SIG-M5 (cell line): Measurements from ENCODE around the gene ZNF581.

ENCODE experiments used
- DNase-seq: peaks from one replicate; lab custom pipeline; 2025; lab: John Stamatoyannopoulos, UW

Gene ZNF581

GRCh38 chr19:55680339-55681130, 37.1 kb downstream of the ZNF581 start:
- no peak for DNase-seq

- DNase-seq, result no peak
Measured at GRCh38 chr19:55681131-55682092, 38.0 kb downstream of the ZNF581 start.

- DNase-seq, result no peak
Measured at GRCh38 chr19:55683449-55684261, 40.2 kb downstream of the ZNF581 start.

- DNase-seq, result no peak
Measured at GRCh38 chr19:55684946-55685681, 41.7 kb downstream of the ZNF581 start.

- DNase-seq, result no peak
Measured at GRCh38 chr19:55685776-55686175, 42.3 kb downstream of the ZNF581 start.

GRCh38 chr19:55686311-55687050, 43.0 kb downstream of the ZNF581 start:
- DNase-seq, result no peak

- no peak for DNase-seq
Measured at GRCh38 chr19:55687281-55688201, 44.1 kb downstream of the ZNF581 start.

- no peak for DNase-seq
Measured at GRCh38 chr19:55688422-55689218, 45.2 kb downstream of the ZNF581 start.

GRCh38 chr19:55689411-55690108, 46.1 kb downstream of the ZNF581 start:
- DNase-seq, result no peak

- DNase-seq, result no peak
Measured at GRCh38 chr19:55690109-55690768, 46.8 kb downstream of the ZNF581 start.

- DNase-seq, result no peak
Measured at GRCh38 chr19:55690769-55691545, 47.5 kb downstream of the ZNF581 start.

GRCh38 chr19:55691561-55692481, 48.4 kb downstream of the ZNF581 start:
- no peak for DNase-seq

- no peak for DNase-seq
Measured at GRCh38 chr19:55692681-55693081, 49.2 kb downstream of the ZNF581 start.

- no peak for DNase-seq
Measured at GRCh38 chr19:55693336-55693974, 50.0 kb downstream of the ZNF581 start.

GRCh38 chr19:55694241-55694655, 50.8 kb downstream of the ZNF581 start:
- DNase-seq, result no peak
